NB4 (cell line): ENCODE data around the gene USP36.

ENCODE experiments used
- CTCF ChIP-seq: IDR thresholded peaks from one replicate; pipeline ENCODE4 v1.5.1; 2012; ENCODE audit warnings: low read depth, low read length
- MYC ChIP-seq: IDR thresholded peaks from 2 replicates; pipeline ENCODE4 v1.6.1; 2011; ENCODE audit warnings: low read depth, low read length
- POLR2A ChIP-seq: IDR thresholded peaks from 2 replicates; pipeline ENCODE4 v1.6.1; 2011; ENCODE audit warnings: mild to moderate bottlenecking; ENCODE audit not compliant: insufficient read length; ENCODE audit errors: extremely low read depth

GRCh38 chr17:78763561-78763960, 77.1 kb downstream of the USP36 start:
- TF ChIP-seq CTCF (no peak), MYC (no peak), POLR2A (no peak)
